Bronchial epithelial cell (primary cell): Measurements from ENCODE around the gene NECTIN4. TPM values are rescaled to one million over a fixed set of nuclear protein-coding genes. Genes with fewer than 3 reads are reported as not detected.
A peak's percentile ranks its signal among the peaks of the same experiment; 100 is the strongest.
"Not testable (repeated sequence)": the region's sequence is repeated elsewhere in the genome, so short reads cannot be mapped to it uniquely, and the experiment has no call there.

ENCODE experiments used
- DNase-seq: peaks from one replicate; pipeline ENCODE4 v3.0.0-alpha.2; 2010; ENCODE audit warnings: low read depth
- FAIRE-seq: peaks from 2 replicates; lab custom pipeline; 2011; peaks lifted over from hg19 to GRCh38; lab: Jason Lieb, UNC
- H3K27me3 ChIP-seq: 2 replicates; pipeline ENCODE4 v1.5.1; 2011; ENCODE audit warnings: low read length; ENCODE audit not compliant: control insufficient read depth, insufficient read depth
- H3K36me3 ChIP-seq: 2 replicates; pipeline ENCODE4 v1.5.1; 2011; ENCODE audit warnings: low read length; ENCODE audit not compliant: control insufficient read depth, insufficient read depth
- H3K4me3 ChIP-seq: 2 replicates; pipeline ENCODE4 v1.5.1; 2011; ENCODE audit warnings: mild to moderate bottlenecking, low read depth, low read length, control low read depth
- CTCF ChIP-seq: IDR thresholded peaks from 2 replicates; pipeline ENCODE4 v1.5.1; 2011; ENCODE audit warnings: mild to moderate bottlenecking, moderate library complexity, low read length, control low read depth, inconsistent platforms; ENCODE audit not compliant: insufficient read depth, severe bottlenecking
- total RNA-seq: library from RNA; depleted of rRNA; stranded (reverse); fragments of >200 nt; gene quantifications from 2 replicates; pipeline ENCODE4 v1.2.1, GENCODE V29; 2014

Gene NECTIN4
- total RNA-seq, 1 donor from 2014 or later: 108 TPM

- no peaks in the 10 kb centered on the region for H3K27me3 ChIP-seq
- no peak overlapping the region for H3K4me3 ChIP-seq
- DNase-seq (peak; percentile 63), FAIRE-seq (no peak)
- TF ChIP-seq CTCF: no peak
- peaks cover 15% of the 10 kb centered on the region for H3K36me3 ChIP-seq
Measured at GRCh38 chr1:161068306-161069234, 20.8 kb downstream of the NECTIN4 start.

GRCh38 chr1:161066694-161067093 lies 22.7 kb downstream of the NECTIN4 start:
- DNase-seq (no peak), FAIRE-seq (no peak)
- Histone ChIP-seq H3K27me3 (no peaks in the 10 kb centered on the region), H3K36me3 (peaks cover 8% of the 10 kb centered on the region), H3K4me3 (no peak overlapping the region)
- TF ChIP-seq CTCF: no peak

GRCh38 chr1:161065681-161066080 lies 23.7 kb downstream of the NECTIN4 start:
- DNase-seq, H3K4me3 ChIP-seq, H3K36me3 ChIP-seq, H3K27me3 ChIP-seq, FAIRE-seq: not testable (repeated sequence)

GRCh38 chr1:161063936-161064335 lies 25.4 kb downstream of the NECTIN4 start:
- not testable (repeated sequence) for H3K27me3 ChIP-seq, DNase-seq, FAIRE-seq, H3K4me3 ChIP-seq, H3K36me3 ChIP-seq

- no peak for DNase-seq
- Histone ChIP-seq H3K36me3 (no peaks in the 10 kb centered on the region), H3K4me3 (no peak overlapping the region), H3K27me3 (no peaks in the 10 kb centered on the region)
- FAIRE-seq: no peak
- TF ChIP-seq CTCF: no peak
Measured at GRCh38 chr1:161061419-161061818, 27.9 kb downstream of the NECTIN4 start.

GRCh38 chr1:161059293-161059692 lies 30.1 kb downstream of the NECTIN4 start:
- Histone ChIP-seq H3K27me3 (no peaks in the 10 kb centered on the region), H3K36me3 (peaks cover 1% of the 10 kb centered on the region), H3K4me3 (no peak overlapping the region)
- FAIRE-seq (no peak), DNase-seq (no peak)
- no peak for TF ChIP-seq CTCF
